Uterus (tissue), 2 donors: Measurements from ENCODE around the gene PLEKHN1.

ENCODE experiments used
- POLR2A ChIP-seq, 2 donors: fragments of 450-650 bp; IDR thresholded peaks; one replicate each; pipeline ENCODE4 v1.6.1; 2016; ENCODE audit warnings: antibody characterized with exemption in 2 of 2, mild to moderate bottlenecking in 1 of 2, moderate library complexity in 1 of 2
- TF ChIP-seq, protein P1 (sequence below), 4 experiments: fragments of 200-600 bp in 2 of 4; fragments of 450-650 bp in 2 of 4; sonication (generic) in 2 of 4; IDR thresholded peaks; one replicate each; pipeline ENCODE4 v1.5.1; 2016 to 2019; ENCODE audit warnings: antibody characterized with exemption in 4 of 4, mild to moderate bottlenecking in 2 of 4, moderate library complexity in 1 of 4

DNA sequence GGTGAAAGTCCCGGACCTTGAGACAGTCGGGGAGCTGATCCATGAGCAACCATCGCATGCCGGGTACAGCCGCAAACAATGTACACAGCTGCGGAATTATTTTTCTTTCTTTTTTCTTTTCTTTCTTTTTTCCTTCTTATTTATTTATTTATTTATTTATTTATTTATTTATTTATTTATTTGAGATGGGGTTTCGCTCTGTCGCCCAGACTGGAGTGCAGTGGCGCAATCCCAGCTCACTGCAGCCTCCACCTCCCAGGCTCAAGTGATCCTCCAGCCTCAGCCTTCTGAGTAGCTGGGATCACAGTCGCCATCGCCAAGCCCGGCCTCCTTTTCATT, 18.2 kb downstream of the PLEKHN1 start:
- TF ChIP-seq, protein P1, sequence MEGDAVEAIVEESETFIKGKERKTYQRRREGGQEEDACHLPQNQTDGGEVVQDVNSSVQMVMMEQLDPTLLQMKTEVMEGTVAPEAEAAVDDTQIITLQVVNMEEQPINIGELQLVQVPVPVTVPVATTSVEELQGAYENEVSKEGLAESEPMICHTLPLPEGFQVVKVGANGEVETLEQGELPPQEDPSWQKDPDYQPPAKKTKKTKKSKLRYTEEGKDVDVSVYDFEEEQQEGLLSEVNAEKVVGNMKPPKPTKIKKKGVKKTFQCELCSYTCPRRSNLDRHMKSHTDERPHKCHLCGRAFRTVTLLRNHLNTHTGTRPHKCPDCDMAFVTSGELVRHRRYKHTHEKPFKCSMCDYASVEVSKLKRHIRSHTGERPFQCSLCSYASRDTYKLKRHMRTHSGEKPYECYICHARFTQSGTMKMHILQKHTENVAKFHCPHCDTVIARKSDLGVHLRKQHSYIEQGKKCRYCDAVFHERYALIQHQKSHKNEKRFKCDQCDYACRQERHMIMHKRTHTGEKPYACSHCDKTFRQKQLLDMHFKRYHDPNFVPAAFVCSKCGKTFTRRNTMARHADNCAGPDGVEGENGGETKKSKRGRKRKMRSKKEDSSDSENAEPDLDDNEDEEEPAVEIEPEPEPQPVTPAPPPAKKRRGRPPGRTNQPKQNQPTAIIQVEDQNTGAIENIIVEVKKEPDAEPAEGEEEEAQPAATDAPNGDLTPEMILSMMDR (IDR thresholded peaks at IDR 0.05) = no peak
- TF ChIP-seq POLR2A (IDR thresholded peaks at IDR 0.05) = no peak
